Right cardiac atrium (tissue), 5 donors: ENCODE measurements around the gene SMAP2. TPM values are rescaled to one million over a fixed set of nuclear protein-coding genes. Genes with fewer than 3 reads are reported as not detected.
"Not testable (repeated sequence)": the region's sequence is repeated elsewhere in the genome, so short reads cannot be mapped to it uniquely, and the experiment has no call there.

Source experiments
- ATAC-seq, 2 donors: fragments of 200-7000 bp; cut with Tn5 transposase; one replicate each; pipeline versions ENCODE4 v1.8.0 to v1.9.1; 2020; ENCODE audit warnings: moderate library complexity in 2 of 2, mild to moderate bottlenecking in 1 of 2
- DNase-seq, 3 donors: peaks; one replicate each; pipeline ENCODE4 v3.0.0-alpha.2; 2020
- H3K27ac ChIP-seq: one replicate; pipeline ENCODE4 v1.5.1; 2013; ENCODE audit warnings: mild to moderate bottlenecking, low read length, control low read depth, moderate library complexity
- H3K27me3 ChIP-seq: one replicate; pipeline ENCODE4 v1.6.1; 2013; ENCODE audit not compliant: control insufficient read depth, insufficient read depth
- H3K4me1 ChIP-seq: one replicate; pipeline ENCODE4 v1.6.1; 2013; ENCODE audit warnings: low read length; ENCODE audit not compliant: control insufficient read depth, insufficient read depth
- H3K4me3 ChIP-seq: one replicate; pipeline ENCODE4 v1.5.1; 2013; ENCODE audit warnings: low read length, control low read depth
- H3K9me3 ChIP-seq: one replicate; pipeline ENCODE4 v1.6.1; 2013; ENCODE audit warnings: low read length; ENCODE audit not compliant: control insufficient read depth
- WGBS: extraction: QIAGEN DNeasy Blood & Tissue Kit; methylation state at CpG from one replicate; pipeline ENCODE4 v1.1.7; 2013; 5-methylcytosine and 5-hydroxymethylcytosine counted together
- intact Hi-C, 4 donors: fragments of 100-400 bp; cut with DNase I; formaldehyde crosslinking; loops; one replicate each; pipeline versions ENCODE4 v1.11.0 to v1.14.0; 2022 to 2023
- polyA plus RNA-seq: library from polyadenylated mRNA; stranded (reverse); fragments of 200-250 nt; gene quantifications from one replicate; pipeline ENCODE4 v1.2.3, GENCODE V29; 2013
- total RNA-seq, 4 donors: library from RNA; stranded (reverse); fragmentation: NEBNext Ultra II Directional; extraction: Animal tissue kit (Norgen Biotek cat#: 25700); gene quantifications; one replicate each; pipeline ENCODE4 v1.2.1, GENCODE V29; 2021
- donor health status: healthy with polysubstance abuse.
- donor health status: DM: no; HTN: yes; CAD: no.
- donor health status: DM: no; HTN: no; CAD: no.
- donor health status: DM: no; HTN: yes; CAD: no; lungs with severe emphysema.
- donor health status: DM: yes; HTN: yes; CAD: no.

Gene SMAP2
- total and polyA plus RNA-seq, 5 donors: 10.9 to 23.1 (median 17.1) TPM

- Histone ChIP-seq H3K27me3 (no peaks in the 10 kb centered on the region), H3K4me3 (no peak overlapping the region), H3K27ac (peak overlapping the region; percentile 68), H3K4me1 (peaks cover 10% of the 10 kb centered on the region), H3K9me3 (no peaks in the 10 kb centered on the region)
- no peak for DNase-seq
- 74% methylated on average over 6 of the region's 6 CpGs for WGBS
- ATAC-seq: no peak
- intact Hi-C loops: no loop called here
Observed at GRCh38 chr1:40384887-40385286, 11.4 kb downstream of the SMAP2 start.

GRCh38 chr1:40385437-40386358 lies 12.2 kb downstream of the SMAP2 start:
- peak overlapping the region; percentile 17 for H3K4me3 ChIP-seq
- no peaks in the 10 kb centered on the region for H3K27me3 ChIP-seq
- intact Hi-C loops: no loop called here
- peaks cover 10% of the 10 kb centered on the region for H3K4me1 ChIP-seq
- 52% methylated on average over 6 of the region's 6 CpGs for WGBS
- H3K9me3 ChIP-seq: no peaks in the 10 kb centered on the region
- H3K27ac ChIP-seq: peak overlapping the region; percentile 86
- DNase-seq: no peak
- peak; percentile 37 to 56 for ATAC-seq

- peak overlapping the region; percentile 64 for H3K27ac ChIP-seq
- H3K4me3 ChIP-seq: peak overlapping the region; percentile 17
- peaks cover 10% of the 10 kb centered on the region for H3K4me1 ChIP-seq
- DNase-seq (no peak), ATAC-seq (no peak)
- no peaks in the 10 kb centered on the region for H3K9me3 ChIP-seq
- WGBS: 29% methylated on average over 3 of the region's 3 CpGs
- no peaks in the 10 kb centered on the region for H3K27me3 ChIP-seq
- intact Hi-C loops: no loop called here
Observed at GRCh38 chr1:40386359-40386723, 12.8 kb downstream of the SMAP2 start.

- Histone ChIP-seq H3K4me3 (no peak overlapping the region), H3K27ac (peak overlapping the region; percentile 71), H3K9me3 (no peaks in the 10 kb centered on the region), H3K27me3 (no peaks in the 10 kb centered on the region), H3K4me1 (peaks cover 10% of the 10 kb centered on the region)
- DNase-seq (no peak), ATAC-seq (no peak)
- 73% methylated on average over 9 of the region's 9 CpGs for WGBS
- intact Hi-C loops: no loop called here
Observed at GRCh38 chr1:40386796-40387195, 13.3 kb downstream of the SMAP2 start.

GRCh38 chr1:40387381-40388306 lies 14.1 kb downstream of the SMAP2 start:
- WGBS: 95% methylated on average over 38 of the region's 38 CpGs
- H3K9me3 ChIP-seq, intact Hi-C loops, H3K27ac ChIP-seq, ATAC-seq, H3K27me3 ChIP-seq, H3K4me3 ChIP-seq: not testable (repeated sequence)
- peak in 1 of 3 donors; percentile 53 for DNase-seq
- peaks cover 13% of the 10 kb centered on the region for H3K4me1 ChIP-seq

- H3K27me3 ChIP-seq, H3K27ac ChIP-seq, H3K4me3 ChIP-seq, DNase-seq, intact Hi-C loops, H3K4me1 ChIP-seq, ATAC-seq, H3K9me3 ChIP-seq: not testable (repeated sequence)
- WGBS: 92% methylated on average over 28 of the region's 28 CpGs
Observed at GRCh38 chr1:40388456-40389321, 15.2 kb downstream of the SMAP2 start.

- WGBS: 97% methylated on average over 3 of the region's 3 CpGs
- no peak overlapping the region for H3K4me3 ChIP-seq
- peaks cover 10% of the 10 kb centered on the region for H3K4me1 ChIP-seq
- intact Hi-C loops: no loop called here
- H3K27ac ChIP-seq: peak overlapping the region; percentile 32
- no peaks in the 10 kb centered on the region for H3K9me3 ChIP-seq
- DNase-seq (no peak), ATAC-seq (no peak)
- no peaks in the 10 kb centered on the region for H3K27me3 ChIP-seq
Observed at GRCh38 chr1:40389322-40389803, 15.8 kb downstream of the SMAP2 start.

GRCh38 chr1:40389871-40390560 lies 16.5 kb downstream of the SMAP2 start:
- Histone ChIP-seq H3K4me1 (peaks cover 10% of the 10 kb centered on the region), H3K9me3 (no peaks in the 10 kb centered on the region), H3K27ac (peak overlapping the region; percentile 69), H3K4me3 (no peak overlapping the region), H3K27me3 (no peaks in the 10 kb centered on the region)
- intact Hi-C loops: no loop called here
- ATAC-seq: peak; percentile 69 to 73
- WGBS: 67% methylated on average over 4 of the region's 4 CpGs
- DNase-seq: no peak

GRCh38 chr1:40390857-40391256 lies 17.3 kb downstream of the SMAP2 start:
- no peak overlapping the region for H3K4me3 ChIP-seq
- WGBS: 92% methylated on average over 3 of the region's 3 CpGs
- intact Hi-C loops: no loop called here
- no peaks in the 10 kb centered on the region for H3K9me3 ChIP-seq
- H3K4me1 ChIP-seq: peaks cover 8% of the 10 kb centered on the region
- H3K27me3 ChIP-seq: no peaks in the 10 kb centered on the region
- ATAC-seq (no peak), DNase-seq (no peak)
- peak overlapping the region; percentile 51 for H3K27ac ChIP-seq

GRCh38 chr1:40391688-40392145 lies 18.2 kb downstream of the SMAP2 start:
- WGBS: 77% methylated on average over 1 of the region's 1 CpG
- H3K9me3 ChIP-seq: no peaks in the 10 kb centered on the region
- H3K4me3 ChIP-seq: no peak overlapping the region
- peaks cover 8% of the 10 kb centered on the region for H3K4me1 ChIP-seq
- peak overlapping the region; percentile 40 for H3K27ac ChIP-seq
- DNase-seq (no peak), ATAC-seq (no peak)
- intact Hi-C loops: no loop called here
- H3K27me3 ChIP-seq: no peaks in the 10 kb centered on the region
